ENCODE measurements around the gene MYOCD.

DNA sequence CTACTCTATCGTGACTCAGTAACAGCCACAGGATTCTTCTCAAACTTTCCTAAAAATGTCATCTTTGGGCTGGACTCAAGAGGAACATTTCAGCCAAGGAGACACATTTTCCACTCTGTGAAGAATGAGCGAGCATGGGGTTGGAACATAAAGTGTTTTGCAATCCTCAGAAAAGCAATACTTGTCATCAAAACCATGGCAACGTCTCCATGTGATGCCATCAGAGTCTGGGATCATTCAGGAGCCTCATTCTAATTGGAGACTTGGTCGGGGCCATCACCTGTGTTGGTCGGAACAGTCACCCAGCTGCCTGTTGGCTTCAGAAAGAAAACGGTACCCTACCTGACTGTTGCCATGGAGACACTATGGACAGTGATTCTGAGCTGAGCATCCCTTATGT, 25.5 kb downstream of the MYOCD start:
- no peak for TF ChIP-seq POLR2A (IDR thresholded peaks at IDR 0.05)
- TF ChIP-seq, protein P1, sequence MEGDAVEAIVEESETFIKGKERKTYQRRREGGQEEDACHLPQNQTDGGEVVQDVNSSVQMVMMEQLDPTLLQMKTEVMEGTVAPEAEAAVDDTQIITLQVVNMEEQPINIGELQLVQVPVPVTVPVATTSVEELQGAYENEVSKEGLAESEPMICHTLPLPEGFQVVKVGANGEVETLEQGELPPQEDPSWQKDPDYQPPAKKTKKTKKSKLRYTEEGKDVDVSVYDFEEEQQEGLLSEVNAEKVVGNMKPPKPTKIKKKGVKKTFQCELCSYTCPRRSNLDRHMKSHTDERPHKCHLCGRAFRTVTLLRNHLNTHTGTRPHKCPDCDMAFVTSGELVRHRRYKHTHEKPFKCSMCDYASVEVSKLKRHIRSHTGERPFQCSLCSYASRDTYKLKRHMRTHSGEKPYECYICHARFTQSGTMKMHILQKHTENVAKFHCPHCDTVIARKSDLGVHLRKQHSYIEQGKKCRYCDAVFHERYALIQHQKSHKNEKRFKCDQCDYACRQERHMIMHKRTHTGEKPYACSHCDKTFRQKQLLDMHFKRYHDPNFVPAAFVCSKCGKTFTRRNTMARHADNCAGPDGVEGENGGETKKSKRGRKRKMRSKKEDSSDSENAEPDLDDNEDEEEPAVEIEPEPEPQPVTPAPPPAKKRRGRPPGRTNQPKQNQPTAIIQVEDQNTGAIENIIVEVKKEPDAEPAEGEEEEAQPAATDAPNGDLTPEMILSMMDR (IDR thresholded peaks at IDR 0.05), result no peak

Measured in right lobe of liver (tissue), 4 donors.